NCI-H82 treated with DMSO at 0.1 percent for 48 hours (cell line): ENCODE data around the gene SCN5A.

Experiments used
- DNase-seq: peaks from one replicate; lab custom pipeline; 2025; ENCODE audit not compliant: unreplicated experiment; lab: John Stamatoyannopoulos, UW

SCN5A gene

GRCh38 chr3:38649500-38650247 is at the start of gene SCN5A:
TSS of gene SCN5A (minus strand) at chr3:38649687. CDS start at chr3:38633307, 16,380 bp downstream.
- no peak for DNase-seq

GRCh38 chr3:38698760-38699159 is 49.3 kb upstream of the SCN5A start:
- DNase-seq = no peak

- no peak for DNase-seq
These were observed 48.6 kb upstream of the SCN5A start for GRCh38 chr3:38698061-38698460.

- no peak for DNase-seq
These were observed 46.5 kb upstream of the SCN5A start for GRCh38 chr3:38696034-38696433.

- DNase-seq = no peak
These were observed 40.7 kb upstream of the SCN5A start for GRCh38 chr3:38690185-38690584.

- DNase-seq = no peak
These were observed 40.3 kb upstream of the SCN5A start for GRCh38 chr3:38689774-38690173.

GRCh38 chr3:38689346-38689745 is 39.9 kb upstream of the SCN5A start:
- DNase-seq = no peak

GRCh38 chr3:38687321-38687720 is 37.8 kb upstream of the SCN5A start:
- DNase-seq = no peak

- no peak for DNase-seq
These were observed 35.1 kb upstream of the SCN5A start for GRCh38 chr3:38684546-38684945.

GRCh38 chr3:38669668-38670067 is 20.2 kb upstream of the SCN5A start:
- no peak for DNase-seq

- DNase-seq = peak; percentile 17
These were observed 13.1 kb upstream of the SCN5A start for GRCh38 chr3:38662544-38662943.

GRCh38 chr3:38658841-38659240 is 9.4 kb upstream of the SCN5A start:
- DNase-seq = no peak

GRCh38 chr3:38657369-38657768 is 7.9 kb upstream of the SCN5A start:
- DNase-seq = no peak

- DNase-seq = peak; percentile 12
These were observed 6.3 kb upstream of the SCN5A start for GRCh38 chr3:38655708-38656300.

- no peak for DNase-seq
These were observed 4.4 kb upstream of the SCN5A start for GRCh38 chr3:38653685-38654537.

GRCh38 chr3:38652934-38653333 is 3.4 kb upstream of the SCN5A start:
- no peak for DNase-seq

GRCh38 chr3:38651153-38651789 is 1.8 kb upstream of the SCN5A start:
- DNase-seq = no peak

- DNase-seq = no peak
These were observed 913 bp upstream of the SCN5A start for GRCh38 chr3:38650248-38650951.

- no peak for DNase-seq
These were observed 608 bp downstream of the SCN5A start for GRCh38 chr3:38648659-38649499.
